Endometrial microvascular endothelial cells (primary cell): ENCODE measurements around the gene SV2B. TPM values are rescaled to one million over a fixed set of nuclear protein-coding genes. Genes with fewer than 3 reads are reported as not detected.

Experiments
- in situ Hi-C: cut with HindIII; loops from 2 replicates; pipeline ENCODE4 v1.10.0; 2017; ENCODE audit warnings: low sequenced_read_pairs, low pct_unique_long_range_greater_than_20kb; ENCODE audit errors: inconsistent ontology term
- total RNA-seq: library from RNA; depleted of rRNA; stranded (reverse); fragments of >200 nt; gene quantifications from one replicate; pipeline ENCODE4 v1.2.3, GENCODE V29; 2015; ENCODE audit errors: inconsistent ontology term

SV2B gene
- total RNA-seq, 1 donor from 2014 or later: not detected

- in situ Hi-C loops: no loop called here
Measured at GRCh38 chr15:91252322-91252721, 152.3 kb downstream of the SV2B start.

DNA sequence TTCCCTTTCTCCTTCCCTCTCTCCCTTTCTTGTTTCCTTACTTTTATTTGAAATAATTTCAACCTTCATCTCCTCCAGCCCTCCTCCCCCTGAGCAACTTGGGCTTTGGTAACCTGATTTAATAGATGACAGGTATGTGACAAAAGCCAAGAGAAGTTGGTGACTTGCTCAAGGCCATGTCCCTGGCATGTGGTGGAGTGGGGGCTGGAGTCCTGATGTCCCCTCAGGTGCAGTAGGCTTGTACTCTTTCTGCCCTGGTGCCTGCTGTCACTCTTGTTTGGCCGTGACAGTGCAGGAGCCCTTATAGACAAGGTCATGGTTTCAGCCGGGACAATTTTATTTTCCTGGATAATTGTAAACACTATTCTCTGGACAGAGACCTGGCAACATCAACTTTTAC, 152.7 kb downstream of the SV2B start:
- in situ Hi-C loops: no loop called here

GRCh38 chr15:91253605-91254004, 153.5 kb downstream of the SV2B start:
- in situ Hi-C loops: no loop called here

- in situ Hi-C loops: no loop called here
Measured at GRCh38 chr15:91254766-91255165, 154.7 kb downstream of the SV2B start.

GRCh38 chr15:91255670-91256192, 155.7 kb downstream of the SV2B start:
- in situ Hi-C loops: no loop called here

- in situ Hi-C loops: no loop called here
Measured at GRCh38 chr15:91257746-91258414, 157.8 kb downstream of the SV2B start.

GRCh38 chr15:91258415-91258759, 158.3 kb downstream of the SV2B start:
- in situ Hi-C loops: no loop called here

DNA sequence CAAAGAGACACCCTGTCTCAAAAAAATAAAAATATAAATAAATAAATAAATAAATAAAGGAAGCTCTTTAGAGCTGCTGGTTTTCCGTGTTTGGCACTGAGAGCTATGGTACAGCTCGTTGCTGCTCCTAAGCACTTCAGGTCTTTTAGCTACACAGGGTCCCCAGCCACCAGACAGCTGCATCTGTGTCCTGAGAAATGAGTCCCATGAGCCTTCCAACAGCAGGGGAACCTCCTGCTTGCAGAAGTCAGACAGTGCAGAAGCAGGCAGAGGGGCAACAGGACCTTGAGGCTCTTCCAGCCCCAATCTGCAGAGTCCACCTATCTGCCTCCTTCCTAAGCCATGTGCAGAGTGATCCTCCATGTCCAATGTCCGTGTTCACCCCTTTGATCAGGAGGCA, 159.0 kb downstream of the SV2B start:
- in situ Hi-C loops: no loop called here

- in situ Hi-C loops: no loop called here
Measured at GRCh38 chr15:91261345-91261744, 161.3 kb downstream of the SV2B start.

DNA sequence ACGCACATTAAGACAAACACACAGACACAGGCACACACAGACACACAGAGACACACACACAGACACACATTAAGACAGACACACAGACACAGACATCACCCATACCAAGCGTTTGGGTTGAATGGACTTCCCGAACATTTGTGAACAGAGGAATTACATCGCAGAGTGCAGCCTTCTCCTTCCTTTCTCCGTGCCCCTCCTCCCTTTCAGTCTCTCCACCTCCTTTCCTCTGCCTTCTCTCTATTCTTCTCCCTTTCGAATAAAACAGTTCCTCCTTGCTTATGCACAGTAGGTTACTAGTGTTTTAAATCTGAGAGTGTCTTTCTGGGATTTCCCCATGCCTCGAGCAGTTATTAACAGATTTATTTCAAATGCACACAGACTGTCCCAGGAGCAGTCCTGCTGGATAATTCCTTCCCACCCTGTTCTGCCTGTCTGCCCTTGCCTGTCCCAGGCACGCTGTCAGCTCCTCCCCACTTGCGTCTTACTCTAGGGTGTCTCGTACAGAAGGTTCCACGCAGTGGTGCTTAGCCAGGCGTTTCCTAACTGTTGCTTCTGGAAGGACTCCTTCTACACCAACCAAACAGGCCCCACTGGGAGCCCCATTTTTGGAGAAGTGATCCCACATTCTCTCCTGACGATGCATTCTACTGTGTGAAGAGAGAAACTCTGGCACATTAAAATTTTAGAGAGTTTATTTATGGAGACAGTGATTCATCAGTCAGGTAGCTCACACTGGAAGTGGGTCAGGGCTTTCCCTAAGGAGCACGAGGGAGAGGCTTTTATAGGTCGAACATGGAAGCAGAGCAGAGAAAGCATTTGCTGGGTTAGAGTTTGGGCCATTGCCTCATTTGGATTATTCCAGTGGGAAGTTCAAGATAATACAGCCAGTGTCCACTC, 163.8 kb downstream of the SV2B start:
- in situ Hi-C loops: no loop called here

DNA sequence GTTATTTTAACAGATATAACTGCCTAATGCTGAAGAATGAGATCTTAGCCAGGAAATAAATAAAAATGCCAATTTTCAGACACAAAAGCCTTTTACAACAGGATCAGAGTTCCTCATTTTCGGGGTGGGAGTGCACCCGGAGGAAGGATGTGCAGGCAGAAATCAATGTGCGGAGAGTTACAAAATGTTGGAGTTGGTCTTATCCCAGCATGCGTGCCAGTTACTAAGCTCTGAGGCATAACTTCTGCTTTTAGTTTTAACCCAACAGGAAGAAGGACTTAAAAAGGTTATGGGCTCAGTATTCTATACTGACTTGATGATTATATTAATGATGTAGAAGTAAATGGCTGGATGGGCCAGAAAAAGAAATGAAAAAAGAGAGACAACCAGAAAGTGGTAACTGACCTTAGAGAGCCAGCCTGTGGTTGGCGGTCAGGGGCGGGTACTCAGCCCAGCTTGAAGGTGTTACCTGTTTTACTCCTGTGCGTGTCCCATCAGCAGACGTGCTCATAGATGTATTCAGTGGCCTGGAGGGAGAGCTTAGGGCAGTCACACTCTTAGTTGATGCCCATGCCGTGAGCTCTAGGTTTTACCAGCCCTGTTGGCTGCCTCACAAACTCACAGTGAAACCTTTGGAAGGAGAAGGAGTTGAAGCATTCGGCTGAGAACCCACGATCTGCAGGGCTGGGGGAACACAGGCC, 164.7 kb downstream of the SV2B start:
- in situ Hi-C loops: no loop called here

DNA sequence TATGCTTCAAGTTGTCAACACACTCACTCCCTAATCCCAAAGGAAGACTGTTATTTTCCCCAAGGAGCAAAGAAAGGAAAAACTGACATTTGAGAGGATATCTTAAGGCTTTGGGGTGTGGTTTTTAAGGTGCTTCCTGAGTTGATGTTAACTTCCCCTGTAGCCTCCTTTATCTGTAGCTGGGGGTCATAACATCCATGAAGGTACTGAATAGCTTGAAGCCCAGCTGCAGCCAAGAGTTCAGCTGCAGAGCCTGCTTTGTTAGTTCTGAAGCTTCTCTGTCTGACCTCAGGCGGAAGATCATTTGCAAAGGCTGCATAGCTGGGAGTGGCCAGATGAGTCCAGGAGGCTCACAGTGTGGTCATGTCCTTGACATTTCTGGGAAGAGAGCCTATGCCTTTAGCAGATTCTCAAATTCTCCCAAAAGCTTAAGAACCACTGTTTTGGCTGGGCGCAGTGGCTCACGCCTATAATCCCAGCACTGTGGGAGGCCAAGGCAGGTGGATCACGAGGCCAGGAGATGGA, 165.4 kb downstream of the SV2B start:
- in situ Hi-C loops: no loop called here

DNA sequence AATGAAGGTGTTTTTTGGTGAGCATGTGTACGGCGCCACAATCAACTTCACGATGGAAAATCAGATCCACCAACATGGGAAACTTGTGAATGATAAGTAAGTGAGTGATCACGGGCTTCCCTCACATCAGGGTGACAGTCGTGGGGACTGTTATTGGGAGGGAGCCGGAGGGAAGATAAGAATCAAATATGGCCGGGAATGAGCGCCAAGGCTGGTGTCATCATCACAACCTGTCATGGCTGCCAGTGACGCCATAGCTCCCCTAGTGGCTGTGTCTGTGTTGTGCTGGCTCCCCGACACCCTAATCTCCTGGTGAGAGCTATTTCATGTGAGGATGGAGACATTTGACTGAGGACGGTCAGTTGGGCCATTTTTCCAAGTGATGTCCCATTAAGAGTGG, 168.5 kb downstream of the SV2B start:
- in situ Hi-C loops: no loop called here

DNA sequence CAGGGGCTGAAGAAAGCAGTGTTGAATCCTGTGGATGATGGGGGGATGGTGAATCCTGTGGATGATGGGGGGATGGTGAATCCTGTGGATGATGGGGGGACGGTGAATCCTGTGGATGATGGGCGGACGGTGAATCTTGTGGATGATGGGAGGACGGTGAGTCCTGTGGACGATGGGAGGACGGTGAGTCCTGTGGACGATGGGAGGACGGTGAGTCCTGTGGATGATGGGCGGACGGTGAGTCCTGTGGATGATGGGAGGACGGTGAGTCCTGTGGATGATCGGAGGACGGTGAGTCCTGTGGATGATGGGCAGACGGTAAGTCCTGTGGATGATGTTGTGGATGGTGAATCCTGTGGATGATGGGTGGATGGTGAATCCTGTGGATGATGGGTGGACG, 170.7 kb downstream of the SV2B start:
- in situ Hi-C loops: no loop called here

DNA sequence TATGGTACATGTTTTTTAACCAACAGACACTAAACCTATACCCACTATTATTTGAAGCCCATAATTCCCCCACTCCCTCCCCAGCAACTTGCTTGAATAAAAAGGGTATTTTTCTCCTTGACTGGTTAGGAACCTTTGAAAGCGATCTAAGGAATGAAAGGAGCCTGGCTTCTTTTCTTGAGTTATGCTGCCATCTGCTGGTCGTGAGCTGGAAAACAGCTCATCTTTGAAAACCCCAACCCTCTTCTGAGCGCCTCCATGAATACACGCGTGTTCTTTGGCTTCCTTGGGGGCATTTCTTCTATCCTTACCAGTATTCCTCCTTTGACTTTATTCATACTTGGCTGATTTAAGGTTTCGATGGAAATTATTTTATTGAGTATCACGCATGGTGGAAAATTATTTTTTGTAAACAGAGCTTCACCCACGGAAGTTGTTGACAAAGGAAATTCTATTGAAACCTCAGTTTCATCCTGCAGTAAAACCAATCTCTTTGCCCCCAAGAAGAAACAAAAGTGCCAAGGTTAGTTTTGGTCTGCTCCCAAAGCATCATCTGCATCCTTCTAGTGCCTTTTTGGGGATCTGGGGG, 171.6 kb downstream of the SV2B start:
- in situ Hi-C loops: no loop called here

GRCh38 chr15:91275844-91276243, 175.8 kb downstream of the SV2B start:
- in situ Hi-C loops: no loop called here

DNA sequence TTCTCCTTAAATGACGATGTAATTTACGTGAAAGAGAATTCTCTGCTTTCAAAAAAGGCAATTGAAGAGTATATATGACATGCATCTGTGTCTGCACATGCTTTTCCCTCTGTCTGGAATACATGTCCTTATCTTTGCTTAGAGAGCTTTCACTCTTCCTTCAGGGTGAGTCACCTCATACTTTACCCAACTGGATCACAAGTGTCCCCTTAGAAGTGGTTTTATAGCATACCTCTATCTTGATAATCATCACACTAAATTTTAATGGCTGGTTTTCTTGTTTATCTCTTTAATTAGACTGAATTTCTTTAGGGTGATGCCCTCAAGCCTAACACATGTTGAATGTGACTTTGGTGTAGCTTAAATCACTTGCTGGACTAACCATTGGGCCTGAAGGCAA, 178.9 kb downstream of the SV2B start:
- in situ Hi-C loops: no loop called here

- in situ Hi-C loops: no loop called here
Measured at GRCh38 chr15:91279486-91279885, 179.4 kb downstream of the SV2B start.

DNA sequence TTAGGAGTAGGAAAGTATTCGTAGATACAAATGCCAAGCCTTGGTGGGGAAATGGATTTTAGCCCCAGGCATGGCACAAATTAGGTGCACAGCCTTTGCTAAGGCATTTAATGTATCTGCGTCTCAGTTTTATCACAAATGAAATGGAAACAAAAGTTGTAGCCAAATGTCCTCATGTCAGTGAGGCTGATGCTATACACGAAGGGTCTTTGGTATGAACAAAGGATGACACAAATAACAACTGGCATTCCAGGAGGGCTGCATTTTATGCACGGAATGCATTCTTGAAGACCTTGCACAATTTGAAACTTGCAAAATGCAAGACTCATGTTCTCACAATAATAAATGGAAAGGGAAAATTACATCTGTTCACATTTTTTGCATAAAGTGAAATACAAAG, 181.9 kb downstream of the SV2B start:
- in situ Hi-C loops: no loop called here
